Measurements from ENCODE around the gene SUOX.
A peak's percentile ranks its signal among the peaks of the same experiment; 100 is the strongest.

Gene SUOX

GRCh38 chr12:56004211-56004610 lies 7.1 kb downstream of the SUOX start:
- no peak overlapping the region for H2AFZ ChIP-seq (ENCODE audit: low read depth, low read length)
- no peak for TF ChIP-seq EZH2phosphoT487 (IDR thresholded peaks at IDR 0.05; ENCODE audit: low read depth)
- TF ChIP-seq, protein P1, sequence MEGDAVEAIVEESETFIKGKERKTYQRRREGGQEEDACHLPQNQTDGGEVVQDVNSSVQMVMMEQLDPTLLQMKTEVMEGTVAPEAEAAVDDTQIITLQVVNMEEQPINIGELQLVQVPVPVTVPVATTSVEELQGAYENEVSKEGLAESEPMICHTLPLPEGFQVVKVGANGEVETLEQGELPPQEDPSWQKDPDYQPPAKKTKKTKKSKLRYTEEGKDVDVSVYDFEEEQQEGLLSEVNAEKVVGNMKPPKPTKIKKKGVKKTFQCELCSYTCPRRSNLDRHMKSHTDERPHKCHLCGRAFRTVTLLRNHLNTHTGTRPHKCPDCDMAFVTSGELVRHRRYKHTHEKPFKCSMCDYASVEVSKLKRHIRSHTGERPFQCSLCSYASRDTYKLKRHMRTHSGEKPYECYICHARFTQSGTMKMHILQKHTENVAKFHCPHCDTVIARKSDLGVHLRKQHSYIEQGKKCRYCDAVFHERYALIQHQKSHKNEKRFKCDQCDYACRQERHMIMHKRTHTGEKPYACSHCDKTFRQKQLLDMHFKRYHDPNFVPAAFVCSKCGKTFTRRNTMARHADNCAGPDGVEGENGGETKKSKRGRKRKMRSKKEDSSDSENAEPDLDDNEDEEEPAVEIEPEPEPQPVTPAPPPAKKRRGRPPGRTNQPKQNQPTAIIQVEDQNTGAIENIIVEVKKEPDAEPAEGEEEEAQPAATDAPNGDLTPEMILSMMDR (IDR thresholded peaks at IDR 0.05; ENCODE audit: low read depth, low read length): no peak
- H3K9ac ChIP-seq (ENCODE audit: low read length): no peak overlapping the region
- H3K27me3 ChIP-seq (ENCODE audit: low read depth, low read length): no peaks in the 10 kb centered on the region
- no peaks in the 10 kb centered on the region for H3K36me3 ChIP-seq (replicated peaks; ENCODE audit: low read depth, low read length)
- H3K4me3 ChIP-seq (ENCODE audit: low read length): no peak overlapping the region
- no peaks in the 10 kb centered on the region for H4K20me1 ChIP-seq (ENCODE audit: insufficient read depth, low read length)
- peaks cover 14% of the 10 kb centered on the region for H3K4me1 ChIP-seq (ENCODE audit: low read length)
- no peak overlapping the region for H3K27ac ChIP-seq (ENCODE audit: low read length)
- no peaks in the 10 kb centered on the region for H3K9me3 ChIP-seq (ENCODE audit: insufficient read depth, low read length)
- H3K79me2 ChIP-seq (ENCODE audit: low read length): no peaks in the 10 kb centered on the region
- H3K4me2 ChIP-seq (ENCODE audit: low read length): no peak overlapping the region

GRCh38 chr12:56007564-56008559 lies 10.8 kb downstream of the SUOX start:
- H3K27ac ChIP-seq (ENCODE audit: low read length): peak overlapping the region; percentile 60
- peak overlapping the region; percentile 98 for H3K4me2 ChIP-seq (ENCODE audit: low read length)
- no peaks in the 10 kb centered on the region for H4K20me1 ChIP-seq (ENCODE audit: insufficient read depth, low read length)
- H3K9me3 ChIP-seq (ENCODE audit: insufficient read depth, low read length): no peaks in the 10 kb centered on the region
- no peaks in the 10 kb centered on the region for H3K79me2 ChIP-seq (ENCODE audit: low read length)
- TF ChIP-seq EZH2phosphoT487 (IDR thresholded peaks at IDR 0.05; ENCODE audit: low read depth): no peak
- TF ChIP-seq, protein P1 (IDR thresholded peaks at IDR 0.05; ENCODE audit: low read depth, low read length): no peak
- H3K4me1 ChIP-seq (ENCODE audit: low read length): peaks cover 8% of the 10 kb centered on the region; the same call in 1 of the 2 replicates
- peak overlapping the region; percentile 88 for H3K9ac ChIP-seq (ENCODE audit: low read length)
- no peaks in the 10 kb centered on the region for H3K27me3 ChIP-seq (ENCODE audit: low read depth, low read length)
- peak overlapping the region; percentile 87 for H3K4me3 ChIP-seq (ENCODE audit: low read length)
- no peaks in the 10 kb centered on the region for H3K36me3 ChIP-seq (replicated peaks; ENCODE audit: low read depth, low read length)
- peak overlapping the region; percentile 73; the same call in 1 of the 2 replicates for H2AFZ ChIP-seq (ENCODE audit: low read depth, low read length)

DNA sequence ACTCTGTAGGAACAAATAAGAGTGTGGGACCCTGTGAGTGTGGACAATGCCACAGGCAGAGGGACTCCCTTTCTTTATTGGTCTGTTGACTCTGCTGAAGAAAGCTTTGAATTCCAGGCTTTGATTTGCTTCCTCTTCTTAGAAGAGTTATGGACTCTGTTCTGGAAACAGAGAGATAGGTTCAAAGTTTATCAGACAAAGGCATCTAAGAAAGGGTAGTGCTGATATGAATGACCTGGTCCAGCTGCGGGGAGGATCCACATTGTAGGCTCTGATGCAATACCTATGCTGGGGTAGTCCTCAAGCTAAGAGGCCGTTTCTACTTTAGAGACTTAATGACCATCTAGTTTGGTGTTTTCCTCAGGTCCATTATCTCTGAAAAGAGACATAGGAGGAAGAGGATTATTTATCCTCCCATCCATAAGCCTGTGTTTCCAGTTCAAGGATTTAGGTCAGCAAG lies 13.1 kb downstream of the SUOX start:
- H3K27me3 ChIP-seq (ENCODE audit: low read depth, low read length): no peaks in the 10 kb centered on the region
- H3K9me3 ChIP-seq (ENCODE audit: insufficient read depth, low read length): no peaks in the 10 kb centered on the region
- no peak overlapping the region for H3K4me2 ChIP-seq (ENCODE audit: low read length)
- H3K36me3 ChIP-seq (replicated peaks; ENCODE audit: low read depth, low read length): no peaks in the 10 kb centered on the region
- H2AFZ ChIP-seq (ENCODE audit: low read depth, low read length): no peak overlapping the region
- no peak for TF ChIP-seq EZH2phosphoT487 (IDR thresholded peaks at IDR 0.05; ENCODE audit: low read depth)
- TF ChIP-seq, protein P1 (IDR thresholded peaks at IDR 0.05; ENCODE audit: low read depth, low read length): no peak
- no peaks in the 10 kb centered on the region for H3K79me2 ChIP-seq (ENCODE audit: low read length)
- H4K20me1 ChIP-seq (ENCODE audit: insufficient read depth, low read length): no peaks in the 10 kb centered on the region
- H3K4me1 ChIP-seq (ENCODE audit: low read length): peaks cover 8% of the 10 kb centered on the region; the same call in 1 of the 2 replicates
- H3K27ac ChIP-seq (ENCODE audit: low read length): no peak overlapping the region
- H3K4me3 ChIP-seq (ENCODE audit: low read length): no peak overlapping the region
- H3K9ac ChIP-seq (ENCODE audit: low read length): no peak overlapping the region

GRCh38 chr12:56011509-56012090 lies 14.5 kb downstream of the SUOX start:
- Histone ChIP-seq H2AFZ (ENCODE audit: low read depth, low read length) (no peak overlapping the region), H3K4me2 (ENCODE audit: low read length) (no peak overlapping the region), H3K79me2 (ENCODE audit: low read length) (no peaks in the 10 kb centered on the region), H3K9me3 (ENCODE audit: insufficient read depth, low read length) (no peaks in the 10 kb centered on the region), H3K4me1 (ENCODE audit: low read length) (peaks cover 8% of the 10 kb centered on the region; the same call in 1 of the 2 replicates), H3K27me3 (ENCODE audit: low read depth, low read length) (no peaks in the 10 kb centered on the region), H3K9ac (ENCODE audit: low read length) (no peak overlapping the region), H3K36me3 (replicated peaks; ENCODE audit: low read depth, low read length) (no peaks in the 10 kb centered on the region), H4K20me1 (ENCODE audit: insufficient read depth, low read length) (no peaks in the 10 kb centered on the region), H3K27ac (ENCODE audit: low read length) (no peak overlapping the region), H3K4me3 (ENCODE audit: low read length) (no peak overlapping the region)
- TF ChIP-seq, protein P1 (IDR thresholded peaks at IDR 0.05; ENCODE audit: low read depth, low read length): no peak
- TF ChIP-seq EZH2phosphoT487 (IDR thresholded peaks at IDR 0.05; ENCODE audit: low read depth): no peak
